H1 (cell line): ENCODE data around the gene SEC24B. TPM values are rescaled to one million over a fixed set of nuclear protein-coding genes. Genes with fewer than 3 reads are reported as not detected.

Experiments
- CTCF ChIA-PET: fragments of 300-600 bp; sonication (Branson Sonifier 250); formaldehyde crosslinking; loops from one replicate; lab custom pipeline; 2021; ENCODE audit not compliant: partially characterized antibody; lab: Charles Lee
- POLR2A ChIA-PET: fragments of 300-600 bp; sonication (Branson Sonifier 250); formaldehyde crosslinking; loops from one replicate; lab custom pipeline; 2021; ENCODE audit warnings: inconsistent platforms; ENCODE audit not compliant: partially characterized antibody; lab: Charles Lee
- DNase-seq, 2 experiments: peaks; one replicate each; pipeline versions ENCODE4 v3.0.0 to v3.0.0-alpha.2; 2010 to 2022; ENCODE audit warnings: low spot score in 2 of 2, low read depth in 1 of 2, mixed read lengths in 1 of 2
- FAIRE-seq: peaks from 2 replicates; lab custom pipeline; 2011; peaks lifted over from hg19 to GRCh38; lab: Jason Lieb, UNC
- H2AFZ ChIP-seq: 2 replicates; pipeline ENCODE4 v1.8.1; 2012; ENCODE audit warnings: low read length, inconsistent platforms
- H2AK5ac ChIP-seq: 2 replicates; pipeline ENCODE4 v1.6.1; 2013; ENCODE audit warnings: low read depth, low read length
- H2BK120ac ChIP-seq: replicated peaks from 2 replicates; pipeline ENCODE3; 2013; ENCODE audit warnings: low read depth, low read length, inconsistent platforms
- H2BK12ac ChIP-seq: 2 replicates; pipeline ENCODE4 v1.6.1; 2013; ENCODE audit warnings: low read depth, low read length
- H2BK15ac ChIP-seq: 2 replicates; pipeline ENCODE4 v1.6.1; 2013; ENCODE audit warnings: low read length
- H2BK20ac ChIP-seq: 2 replicates; pipeline ENCODE4 v1.6.1; 2013; ENCODE audit warnings: low read length
- H2BK5ac ChIP-seq: 2 replicates; pipeline ENCODE4 v1.6.1; 2013; ENCODE audit warnings: low read depth, low read length
- H3K14ac ChIP-seq: 2 replicates; pipeline ENCODE4 v1.6.1; 2013; ENCODE audit warnings: inconsistent platforms; ENCODE audit not compliant: insufficient read length
- H3K18ac ChIP-seq: 2 replicates; pipeline ENCODE4 v1.6.1; 2013; ENCODE audit warnings: low read length; ENCODE audit errors: extremely low read depth
- H3K23ac ChIP-seq: 2 replicates; pipeline ENCODE4 v1.6.1; 2013; ENCODE audit warnings: inconsistent platforms; ENCODE audit not compliant: insufficient read length
- H3K23me2 ChIP-seq: 2 replicates; pipeline ENCODE4 v1.6.1; 2013; ENCODE audit warnings: low read depth, low read length
- H3K27ac ChIP-seq: 2 replicates; pipeline ENCODE4 v1.6.1; 2011; ENCODE audit warnings: low read depth, low read length, inconsistent platforms
- H3K27me3 ChIP-seq, 4 experiments: replicated peaks in 1 of 4; 1 replicate in 1 of 4; 2 replicates in 3 of 4; pipeline versions ENCODE4 v1.6.1 to v1.8.1; 2011 to 2013; ENCODE audit warnings: low read length in 3 of 4, mild to moderate bottlenecking in 3 of 4, inconsistent platforms in 2 of 4, mixed read lengths in 2 of 4, moderate library complexity in 1 of 4; ENCODE audit not compliant: control insufficient read depth in 3 of 4, insufficient read depth in 3 of 4; ENCODE audit errors: extremely low read depth in 1 of 4
- H3K36me3 ChIP-seq, 4 experiments: 2 replicates each; pipeline versions ENCODE4 v1.6.1 to v1.8.1; 2011 to 2013; ENCODE audit warnings: mild to moderate bottlenecking in 4 of 4, low read length in 3 of 4, moderate library complexity in 2 of 4, control low read depth in 1 of 4, inconsistent platforms in 1 of 4; ENCODE audit not compliant: insufficient read depth in 4 of 4, control insufficient read depth in 2 of 4
- H3K4ac ChIP-seq: replicated peaks from 2 replicates; pipeline ENCODE3; 2013; ENCODE audit warnings: low read length, low read depth, mixed read lengths, inconsistent platforms; ENCODE audit not compliant: insufficient read length
- H3K4me1 ChIP-seq, 4 experiments: replicated peaks in 1 of 4; 1 replicate in 1 of 4; 2 replicates in 3 of 4; pipeline versions ENCODE4 v1.6.1 to v1.8.1; 2011 to 2013; ENCODE audit warnings: low read length in 3 of 4, inconsistent platforms in 2 of 4, mixed read lengths in 1 of 4; ENCODE audit not compliant: insufficient read depth in 4 of 4, control insufficient read depth in 3 of 4
- H3K4me2 ChIP-seq, 2 experiments: 2 replicates each; pipeline versions ENCODE4 v1.6.1 to v1.8.1; 2011 to 2013; ENCODE audit warnings: low read depth in 2 of 2, low read length in 2 of 2, control low read depth in 1 of 2, inconsistent platforms in 1 of 2, mild to moderate bottlenecking in 1 of 2; ENCODE audit not compliant: insufficient read depth in 1 of 2
- H3K4me3 ChIP-seq, 4 experiments: fragments of 200-600, 300-600 bp in 1 of 4; sonication (generic), shearing (Covaris generic), sonication (Bioruptor Twin) in 1 of 4; 2 replicates each; pipeline versions ENCODE4 v1.5.1 to v1.8.1; 2011 to 2016; ENCODE audit warnings: low read length in 4 of 4, low read depth in 3 of 4, control low read depth in 2 of 4, inconsistent platforms in 2 of 4, mild to moderate bottlenecking in 2 of 4, mixed read lengths in 1 of 4, moderate library complexity in 1 of 4; ENCODE audit not compliant: insufficient read depth in 2 of 4; ENCODE audit errors: extremely low read depth in 1 of 4
- H3K56ac ChIP-seq: replicated peaks from 2 replicates; pipeline ENCODE3; 2013; ENCODE audit warnings: low read depth, mild to moderate bottlenecking, mixed read lengths, low read length, inconsistent platforms; ENCODE audit not compliant: insufficient read length
- H3K79me1 ChIP-seq: 2 replicates; pipeline ENCODE4 v1.6.1; 2013; ENCODE audit warnings: low read depth, low read length, control low read depth
- H3K79me2 ChIP-seq, 2 experiments: 2 replicates each; pipeline versions ENCODE4 v1.6.1 to v1.8.1; 2012 to 2013; ENCODE audit warnings: low read length in 2 of 2, mild to moderate bottlenecking in 2 of 2, inconsistent platforms in 1 of 2; ENCODE audit not compliant: insufficient read depth in 2 of 2, control insufficient read depth in 1 of 2
- H3K9ac ChIP-seq, 4 experiments: replicated peaks in 1 of 4; 1 replicate in 1 of 4; 2 replicates in 3 of 4; pipeline versions ENCODE4 v1.6.1 to v1.8.1; 2011 to 2013; ENCODE audit warnings: low read depth in 3 of 4, low read length in 3 of 4, control low read depth in 2 of 4, mild to moderate bottlenecking in 2 of 4, moderate library complexity in 2 of 4, inconsistent platforms in 1 of 4; ENCODE audit errors: extremely low read depth in 1 of 4
- H3K9me3 ChIP-seq, 2 experiments: 2 replicates each; pipeline versions ENCODE4 v1.6.1 to v1.8.1; 2012 to 2013; ENCODE audit warnings: mild to moderate bottlenecking in 2 of 2, moderate library complexity in 2 of 2, control low read depth in 1 of 2, inconsistent platforms in 1 of 2, low read depth in 1 of 2, low read length in 1 of 2, mixed read lengths in 1 of 2; ENCODE audit not compliant: insufficient read depth in 2 of 2
- H4K20me1 ChIP-seq, 2 experiments: replicated peaks in 1 of 2; 2 replicates each; pipeline versions ENCODE3 to v1.8.1; 2011 to 2013; ENCODE audit warnings: inconsistent platforms in 2 of 2, low read length in 2 of 2, mild to moderate bottlenecking in 1 of 2; ENCODE audit not compliant: insufficient read depth in 2 of 2, control insufficient read depth in 1 of 2
- H4K5ac ChIP-seq: 2 replicates; pipeline ENCODE4 v1.6.1; 2013; ENCODE audit warnings: low read length, low read depth, mixed read lengths, inconsistent platforms; ENCODE audit not compliant: insufficient read length
- H4K8ac ChIP-seq: 2 replicates; pipeline ENCODE4 v1.8.0; 2013; ENCODE audit warnings: mild to moderate bottlenecking, moderate library complexity, low read length, inconsistent platforms; ENCODE audit not compliant: insufficient read depth; ENCODE audit errors: extremely low read depth
- H4K91ac ChIP-seq: replicated peaks from 2 replicates; pipeline ENCODE3; 2013; ENCODE audit warnings: low read length, mixed read lengths, inconsistent platforms; ENCODE audit not compliant: insufficient read length
- CHD1 ChIP-seq: IDR thresholded peaks from 2 replicates; pipeline ENCODE4 v1.6.1; 2012; ENCODE audit warnings: low read depth, low read length, improper control_type of control experiment
- TBP ChIP-seq: IDR thresholded peaks from 2 replicates; pipeline ENCODE4 v1.6.1; 2011; ENCODE audit warnings: low read depth, low read length, improper control_type of control experiment
- WGBS, 2 experiments: shearing (Covaris generic) in 1 of 2; methylation state at CpG; one replicate each; pipeline versions ENCODE4 v1.1.6 to v1.1.7; 2013 to 2015; ENCODE audit warnings: low lambda C conversion rate in 2 of 2, mixed read lengths in 2 of 2, inconsistent platforms in 1 of 2, low coverage in 1 of 2, missing lambda C conversion rate in 1 of 2; ENCODE audit not compliant: insufficient replicate concordance in 2 of 2, insufficient coverage in 1 of 2, insufficient read length in 1 of 2; ENCODE audit errors: extremely low coverage in 1 of 2, missing lambda C conversion rate in 1 of 2; 5-methylcytosine and 5-hydroxymethylcytosine counted together
- polyA plus RNA-seq, 7 experiments: library from polyadenylated mRNA; depleted of rRNA in 3 of 7; stranded (reverse) in 5 of 7; unstranded in 2 of 7; fragments of >200 nt in 5 of 7; fragments of 200-250 nt in 2 of 7; gene quantifications; 1 replicate in 5 of 7; 2 replicates in 1 of 7; 4 replicates in 1 of 7; pipeline versions ENCODE4 v1.2.1 to v1.2.3, GENCODE V29; 2011 to 2013; ENCODE audit warnings: missing spikeins in 2 of 7, mixed read lengths in 2 of 7
- total RNA-seq: library from RNA; stranded (reverse); fragmentation: NEBNext Ultra II Directional; extraction: Animal tissue kit (Norgen Biotek cat#: 25700); gene quantifications from 2 replicates; pipeline ENCODE4 v1.2.1, GENCODE V29; 2021

SEC24B gene
- total and polyA plus RNA-seq, 2 of the 8 experiments (the other 6 are each of a cell fraction or from before 2014, with no cell fraction given) = 25.6 to 30.9 TPM

GRCh38 chr4:109412776-109413175 is 20.8 kb upstream of the SEC24B start:
- Histone ChIP-seq H4K20me1 (no peaks in the 10 kb centered on the region), H3K4ac (no peak overlapping the region), H3K4me2 (no peak overlapping the region), H2BK12ac (no peak overlapping the region), H2BK20ac (no peak overlapping the region), H2BK15ac (no peak overlapping the region), H3K56ac (no peak overlapping the region), H2AFZ (no peak overlapping the region), H3K4me1 (peaks cover 2 to 10% (median 4%) of the 10 kb centered on the region in 4 experiments; a peak in 5 of 7 replicates), H4K5ac (no peak overlapping the region), H4K8ac (no peak overlapping the region), H3K36me3 (no peaks in the 10 kb centered on the region), H3K18ac (no peak overlapping the region), H3K27me3 (no peaks in the 10 kb centered on the region), H3K9me3 (no peaks in the 10 kb centered on the region), H2AK5ac (no peak overlapping the region), H3K4me3 (no peak overlapping the region), H3K79me2 (no peaks in the 10 kb centered on the region), H2BK5ac (no peak overlapping the region), H3K23me2 (no peaks in the 10 kb centered on the region; the same call in 1 of the 2 replicates), H2BK120ac (no peak overlapping the region), H3K23ac (no peak overlapping the region), H3K27ac (no peak overlapping the region), H3K14ac (no peak overlapping the region), H4K91ac (no peak overlapping the region), H3K79me1 (no peaks in the 10 kb centered on the region), H3K9ac (no peak overlapping the region)
- 90% methylated on average over 1 of the region's 1 CpG; no CpG with 5 or more reads in 1 of the 2 experiments for WGBS, 2 experiments
- ChIA-PET CTCF (interaction anchor here (0.6 to 1.2 kb wide), 3 partner anchors 20 to 626 kb away, joined by 3 to 4 read pairs (median 3); partner anchors contain the start of gene SEC24B), POLR2A (interaction anchor here (1.2 kb wide), 1 partner anchor 28 kb away, joined by 3 read pairs; no protein-coding TSS in a partner anchor)
- TF ChIP-seq CHD1 = no peak
- no peak for TF ChIP-seq TBP
- DNase-seq = no peak
- peak; percentile 19 for FAIRE-seq
